GM23248 (cell line): ENCODE data around the gene HDAC6.

ENCODE experiments used
- EZH2 ChIP-seq: fragments of 200-600 bp; sonication (generic); IDR thresholded peaks from 2 replicates; pipeline ENCODE4 v1.6.1; 2018; ENCODE audit warnings: antibody characterized with exemption, mild to moderate bottlenecking; ENCODE audit not compliant: insufficient read depth, poor library complexity, severe bottlenecking
- EZH2phosphoT487 ChIP-seq: fragments of 200-600 bp; sonication (generic); IDR thresholded peaks from 2 replicates; pipeline ENCODE4 v1.6.1; 2018; ENCODE audit warnings: antibody characterized with exemption, moderate library complexity, mild to moderate bottlenecking, low read depth; ENCODE audit not compliant: insufficient read depth

DNA sequence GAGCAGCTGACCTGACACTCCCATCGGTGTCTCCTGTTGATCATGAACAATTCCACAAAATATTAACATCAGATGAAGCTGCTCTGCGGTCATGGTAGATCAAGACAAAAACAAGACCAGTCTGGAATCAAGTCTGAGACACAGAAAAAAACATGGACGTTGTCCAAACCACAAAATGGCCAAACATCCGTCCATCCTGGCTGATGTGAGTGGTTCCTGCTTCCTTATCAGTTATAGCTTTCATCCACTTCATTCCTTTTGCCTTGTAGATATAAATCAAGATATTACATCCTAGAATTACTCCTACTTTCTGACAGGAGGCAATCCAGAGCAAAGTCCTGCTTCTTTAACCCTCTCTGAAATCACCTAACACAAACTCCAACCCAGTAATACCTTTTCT lies 62.3 kb downstream of the HDAC6 start:
- no peak for TF ChIP-seq EZH2
- no peak for TF ChIP-seq EZH2phosphoT487
